HCT116 (cell line): ENCODE data around the gene ST6GALNAC2.

Experiments used
- EGR1 ChIP-seq: IDR thresholded peaks from 2 replicates; pipeline ENCODE4 v1.6.1; 2012; ENCODE audit warnings: low read depth
- EZH2 ChIP-seq: fragments of 200-600 bp; sonication (generic); IDR thresholded peaks from 2 replicates; pipeline ENCODE4 v1.6.1; 2017; ENCODE audit warnings: antibody characterized with exemption, mixed run types
- POLR2A ChIP-seq: IDR thresholded peaks from 2 replicates; pipeline ENCODE4 v1.7.0; 2011; ENCODE audit warnings: borderline replicate concordance; ENCODE audit not compliant: insufficient read depth, insufficient read length; ENCODE audit errors: extremely low read depth
- TF ChIP-seq, protein P1 (sequence below), 3 experiments: fragments of 200-600 bp in 1 of 3; sonication (generic) in 1 of 3; IDR thresholded peaks in 2 of 3; conservative IDR thresholded peaks in 1 of 3; 2 replicates each; pipeline ENCODE4 v1.5.1; 2012 to 2017; ENCODE audit warnings: low read depth in 2 of 3, low read length in 2 of 3, antibody characterized with exemption in 1 of 3, borderline replicate concordance in 1 of 3, control low read depth in 1 of 3, mild to moderate bottlenecking in 1 of 3, mixed read lengths in 1 of 3, mixed run types in 1 of 3, moderate library complexity in 1 of 3; ENCODE audit not compliant: insufficient read depth in 1 of 3
- TF ChIP-seq, protein P2 (sequence below): IDR thresholded peaks from 2 replicates; pipeline ENCODE4 v1.6.1; 2012; ENCODE audit warnings: low read depth

DNA sequence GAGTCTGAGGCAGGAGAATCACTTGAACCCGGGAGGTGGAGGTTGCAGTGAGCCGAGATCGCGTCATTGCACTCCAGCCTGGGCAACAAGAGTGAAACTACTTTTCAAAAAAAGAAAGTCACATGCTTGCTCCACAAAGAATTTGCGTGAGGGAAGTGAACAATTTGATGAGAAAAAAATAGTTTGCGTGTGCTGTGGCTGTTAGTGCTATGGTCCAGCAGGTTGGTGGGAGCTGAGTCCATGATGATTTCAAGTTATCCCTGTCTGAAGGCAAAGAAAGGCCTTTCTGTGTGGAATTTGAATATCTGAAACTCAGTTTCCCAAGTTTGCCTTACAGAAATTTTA lies 24.8 kb downstream of the ST6GALNAC2 start:
- TF ChIP-seq, protein P1, sequence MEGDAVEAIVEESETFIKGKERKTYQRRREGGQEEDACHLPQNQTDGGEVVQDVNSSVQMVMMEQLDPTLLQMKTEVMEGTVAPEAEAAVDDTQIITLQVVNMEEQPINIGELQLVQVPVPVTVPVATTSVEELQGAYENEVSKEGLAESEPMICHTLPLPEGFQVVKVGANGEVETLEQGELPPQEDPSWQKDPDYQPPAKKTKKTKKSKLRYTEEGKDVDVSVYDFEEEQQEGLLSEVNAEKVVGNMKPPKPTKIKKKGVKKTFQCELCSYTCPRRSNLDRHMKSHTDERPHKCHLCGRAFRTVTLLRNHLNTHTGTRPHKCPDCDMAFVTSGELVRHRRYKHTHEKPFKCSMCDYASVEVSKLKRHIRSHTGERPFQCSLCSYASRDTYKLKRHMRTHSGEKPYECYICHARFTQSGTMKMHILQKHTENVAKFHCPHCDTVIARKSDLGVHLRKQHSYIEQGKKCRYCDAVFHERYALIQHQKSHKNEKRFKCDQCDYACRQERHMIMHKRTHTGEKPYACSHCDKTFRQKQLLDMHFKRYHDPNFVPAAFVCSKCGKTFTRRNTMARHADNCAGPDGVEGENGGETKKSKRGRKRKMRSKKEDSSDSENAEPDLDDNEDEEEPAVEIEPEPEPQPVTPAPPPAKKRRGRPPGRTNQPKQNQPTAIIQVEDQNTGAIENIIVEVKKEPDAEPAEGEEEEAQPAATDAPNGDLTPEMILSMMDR (IDR thresholded peaks at IDR 0.05 in 2 of 3, conservative IDR thresholded peaks at IDR 0.05 in 1 of 3; ENCODE audit: borderline replicate concordance in 1 of 3, insufficient read depth in 1 of 3, low read depth in 2 of 3, low read length in 2 of 3), result no peak
- TF ChIP-seq EGR1 (no peak), EZH2 (no peak), POLR2A (no peak)
- TF ChIP-seq, protein P2, sequence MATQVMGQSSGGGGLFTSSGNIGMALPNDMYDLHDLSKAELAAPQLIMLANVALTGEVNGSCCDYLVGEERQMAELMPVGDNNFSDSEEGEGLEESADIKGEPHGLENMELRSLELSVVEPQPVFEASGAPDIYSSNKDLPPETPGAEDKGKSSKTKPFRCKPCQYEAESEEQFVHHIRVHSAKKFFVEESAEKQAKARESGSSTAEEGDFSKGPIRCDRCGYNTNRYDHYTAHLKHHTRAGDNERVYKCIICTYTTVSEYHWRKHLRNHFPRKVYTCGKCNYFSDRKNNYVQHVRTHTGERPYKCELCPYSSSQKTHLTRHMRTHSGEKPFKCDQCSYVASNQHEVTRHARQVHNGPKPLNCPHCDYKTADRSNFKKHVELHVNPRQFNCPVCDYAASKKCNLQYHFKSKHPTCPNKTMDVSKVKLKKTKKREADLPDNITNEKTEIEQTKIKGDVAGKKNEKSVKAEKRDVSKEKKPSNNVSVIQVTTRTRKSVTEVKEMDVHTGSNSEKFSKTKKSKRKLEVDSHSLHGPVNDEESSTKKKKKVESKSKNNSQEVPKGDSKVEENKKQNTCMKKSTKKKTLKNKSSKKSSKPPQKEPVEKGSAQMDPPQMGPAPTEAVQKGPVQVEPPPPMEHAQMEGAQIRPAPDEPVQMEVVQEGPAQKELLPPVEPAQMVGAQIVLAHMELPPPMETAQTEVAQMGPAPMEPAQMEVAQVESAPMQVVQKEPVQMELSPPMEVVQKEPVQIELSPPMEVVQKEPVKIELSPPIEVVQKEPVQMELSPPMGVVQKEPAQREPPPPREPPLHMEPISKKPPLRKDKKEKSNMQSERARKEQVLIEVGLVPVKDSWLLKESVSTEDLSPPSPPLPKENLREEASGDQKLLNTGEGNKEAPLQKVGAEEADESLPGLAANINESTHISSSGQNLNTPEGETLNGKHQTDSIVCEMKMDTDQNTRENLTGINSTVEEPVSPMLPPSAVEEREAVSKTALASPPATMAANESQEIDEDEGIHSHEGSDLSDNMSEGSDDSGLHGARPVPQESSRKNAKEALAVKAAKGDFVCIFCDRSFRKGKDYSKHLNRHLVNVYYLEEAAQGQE, result no peak
